ENCODE measurements around the gene CD55.
A peak's percentile ranks its signal among the peaks of the same experiment; 100 is the strongest.
"Not testable (repeated sequence)": the region's sequence is repeated elsewhere in the genome, so short reads cannot be mapped to it uniquely, and the experiment has no call there.

CD55 gene

DNA sequence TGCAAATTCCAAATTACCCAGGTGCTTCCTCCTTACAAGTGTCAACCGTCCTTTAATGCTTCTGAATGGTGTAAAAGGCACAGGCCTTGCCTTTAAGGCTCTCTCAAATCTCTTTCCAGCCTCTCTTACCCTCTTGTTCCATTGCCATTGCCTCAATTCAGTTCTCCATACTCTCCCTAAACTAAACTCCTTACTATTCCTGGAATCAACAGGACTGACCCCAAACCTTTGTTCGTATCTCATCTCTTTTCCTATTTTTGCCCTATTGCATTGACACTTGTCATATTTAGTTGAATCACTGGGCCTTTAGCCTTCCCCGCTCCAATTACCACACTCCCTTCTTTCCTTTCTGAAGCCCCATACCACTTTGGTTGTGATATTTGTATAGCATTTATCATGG, 3.9 kb upstream of the CD55 start:
- Histone ChIP-seq H3K27ac (no peak overlapping the region), H3K4me1 (no peaks in the 10 kb centered on the region)

DNA sequence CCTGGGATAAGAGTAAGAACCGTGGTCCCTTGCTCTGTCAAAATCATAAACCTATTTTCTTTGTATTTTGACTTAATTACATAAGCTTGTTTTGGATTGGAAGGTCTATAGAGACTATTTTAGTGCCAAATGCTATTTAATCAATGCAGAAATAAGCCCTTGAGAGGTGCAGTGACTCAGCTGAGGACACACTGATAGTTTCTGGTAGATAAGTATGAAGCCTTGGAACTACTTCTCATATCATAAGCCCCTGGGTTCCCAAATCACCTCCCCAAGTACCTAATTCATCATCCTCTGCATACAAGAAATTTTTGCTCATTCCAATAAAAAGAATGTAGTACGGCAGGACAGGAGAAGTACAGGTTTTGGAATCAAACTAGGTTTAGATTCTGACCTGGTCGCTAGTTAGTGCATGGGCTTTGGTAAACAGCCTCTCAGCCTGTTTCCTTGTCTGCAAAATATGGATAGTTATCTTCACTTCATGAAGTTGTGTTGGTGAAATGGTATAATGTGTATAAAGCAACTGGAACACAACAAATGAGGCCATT, 3.3 kb upstream of the CD55 start:
- no peak for TF ChIP-seq CTCF (IDR thresholded peaks at IDR 0.05)
- Histone ChIP-seq H3K9ac (no peak overlapping the region), H3K36me3 (ENCODE audit: control insufficient read depth, insufficient read depth, low read length) (no peaks in the 10 kb centered on the region), H3K4me2 (ENCODE audit: low read length) (no peak overlapping the region), H2AFZ (no peak overlapping the region), H3K4me1 (no peaks in the 10 kb centered on the region), H3K9me3 (ENCODE audit: control insufficient read depth, low read length) (no peaks in the 10 kb centered on the region), H3K27me3 (ENCODE audit: control insufficient read depth, insufficient read depth, low read length) (no peaks in the 10 kb centered on the region), H3K27ac (no peak overlapping the region), H3K4me3 (ENCODE audit: low read depth, low read length) (no peak overlapping the region), H3K79me2 (no peaks in the 10 kb centered on the region)

More for the DNA sequence above, 3.9 kb upstream of the CD55 start:
- no peaks in the 10 kb centered on the region for H3K79me2 ChIP-seq
- H2AFZ ChIP-seq, result no peak overlapping the region
- H3K4me3 ChIP-seq (ENCODE audit: low read depth, low read length), result no peak overlapping the region
- H3K4me2 ChIP-seq (ENCODE audit: low read length), result no peak overlapping the region
- TF ChIP-seq CTCF (IDR thresholded peaks at IDR 0.05), result no peak
- H3K36me3 ChIP-seq (ENCODE audit: control insufficient read depth, insufficient read depth, low read length), result no peaks in the 10 kb centered on the region
- no peak overlapping the region for H3K9ac ChIP-seq
- H3K9me3 ChIP-seq (ENCODE audit: control insufficient read depth, low read length), result no peaks in the 10 kb centered on the region
- H3K27me3 ChIP-seq (ENCODE audit: control insufficient read depth, insufficient read depth, low read length), result no peaks in the 10 kb centered on the region

DNA sequence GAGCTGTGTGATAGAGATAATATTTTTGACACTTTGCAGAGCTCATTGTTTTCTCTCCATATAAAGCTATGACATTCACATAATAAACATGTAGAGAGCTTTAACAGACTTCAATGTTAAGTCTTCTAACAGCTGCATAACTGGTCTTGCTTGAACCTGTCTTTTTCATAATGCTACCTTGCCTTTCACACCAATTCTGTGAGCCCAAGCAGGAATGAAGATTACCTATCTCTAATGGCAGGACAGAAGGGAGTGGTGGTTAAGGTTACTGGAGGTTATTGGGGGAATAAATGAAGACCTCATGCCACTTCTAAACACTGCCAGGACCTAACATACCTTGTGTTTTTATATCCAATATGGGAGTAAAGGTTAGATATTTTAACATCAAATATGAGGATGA, 2.3 kb upstream of the CD55 start:
- no peak overlapping the region for H3K4me3 ChIP-seq (ENCODE audit: low read depth, low read length)
- H3K79me2 ChIP-seq, result no peaks in the 10 kb centered on the region
- TF ChIP-seq CTCF (IDR thresholded peaks at IDR 0.05), result no peak
- H3K27me3 ChIP-seq (ENCODE audit: control insufficient read depth, insufficient read depth, low read length), result no peaks in the 10 kb centered on the region
- H2AFZ ChIP-seq, result no peak overlapping the region
- no peak overlapping the region for H3K4me2 ChIP-seq (ENCODE audit: low read length)
- H3K4me1 ChIP-seq, result no peaks in the 10 kb centered on the region
- no peak overlapping the region for H3K9ac ChIP-seq
- H3K36me3 ChIP-seq (ENCODE audit: control insufficient read depth, insufficient read depth, low read length), result no peaks in the 10 kb centered on the region
- no peak overlapping the region for H3K27ac ChIP-seq
- H3K9me3 ChIP-seq (ENCODE audit: control insufficient read depth, low read length), result no peaks in the 10 kb centered on the region

- not testable (repeated sequence) for H3K9me3 ChIP-seq (ENCODE audit: control insufficient read depth, low read length); H3K4me3 ChIP-seq (ENCODE audit: low read depth, low read length); H3K79me2 ChIP-seq; H3K4me2 ChIP-seq (ENCODE audit: low read length); H3K4me1 ChIP-seq; H3K9ac ChIP-seq; H3K36me3 ChIP-seq (ENCODE audit: control insufficient read depth, insufficient read depth, low read length); H3K27ac ChIP-seq; H2AFZ ChIP-seq; H3K27me3 ChIP-seq (ENCODE audit: control insufficient read depth, insufficient read depth, low read length)
Measured at GRCh38 chr1:207320105-207320504, 1.4 kb upstream of the CD55 start.

DNA sequence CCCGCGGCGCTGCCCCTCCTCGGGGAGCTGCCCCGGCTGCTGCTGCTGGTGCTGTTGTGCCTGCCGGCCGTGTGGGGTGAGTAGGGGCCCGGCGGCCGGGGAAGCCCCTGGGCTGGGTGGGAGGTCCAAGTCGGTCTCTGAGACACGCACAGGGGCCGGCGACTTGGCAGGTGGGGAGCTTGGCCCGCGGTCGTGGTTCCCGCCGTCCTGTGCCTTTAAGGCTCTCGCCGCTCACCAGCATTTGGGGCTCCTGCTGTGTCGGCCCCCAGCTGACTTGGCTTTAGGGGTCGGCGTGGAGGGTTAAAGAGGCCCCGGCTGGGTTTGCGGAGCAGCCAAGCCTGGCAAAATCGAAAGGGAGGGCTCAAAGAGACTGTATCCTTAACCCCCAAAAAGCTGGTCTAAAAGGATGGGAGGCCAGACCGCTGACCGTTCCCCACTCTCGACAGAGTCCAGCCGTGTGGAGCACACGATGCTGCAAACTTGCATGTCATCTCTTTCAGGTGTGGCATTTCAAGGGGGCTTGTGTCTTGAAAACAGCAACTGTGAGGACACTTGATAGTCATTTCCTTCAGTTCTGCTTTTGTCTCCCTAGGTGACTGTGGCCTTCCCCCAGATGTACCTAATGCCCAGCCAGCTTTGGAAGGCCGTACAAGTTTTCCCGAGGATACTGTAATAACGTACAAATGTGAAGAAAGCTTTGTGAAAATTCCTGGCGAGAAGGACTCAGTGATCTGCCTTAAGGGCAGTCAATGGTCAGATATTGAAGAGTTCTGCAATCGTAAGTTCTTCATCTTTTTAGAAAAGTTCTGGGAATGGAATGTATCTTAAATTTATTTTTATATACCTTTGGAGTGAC, 540 bp downstream of the CD55 start:
- TF ChIP-seq CTCF (IDR thresholded peaks at IDR 0.05), result no peak
- Histone ChIP-seq H2AFZ (peak overlapping the region; percentile 97), H3K4me1 (no peaks in the 10 kb centered on the region)

More for the DNA sequence above, 540 bp downstream of the CD55 start:
- H3K4me2 ChIP-seq (ENCODE audit: low read length), result peak overlapping the region; percentile 55
- H3K79me2 ChIP-seq, result no peaks in the 10 kb centered on the region
- H3K27me3 ChIP-seq (ENCODE audit: control insufficient read depth, insufficient read depth, low read length), result no peaks in the 10 kb centered on the region
- no peaks in the 10 kb centered on the region for H3K36me3 ChIP-seq (ENCODE audit: control insufficient read depth, insufficient read depth, low read length)
- peak overlapping the region; percentile 76 for H3K9ac ChIP-seq
- peak overlapping the region; percentile 84 for H3K27ac ChIP-seq
- H3K4me3 ChIP-seq (ENCODE audit: low read depth, low read length), result peak overlapping the region; percentile 85
- H3K9me3 ChIP-seq (ENCODE audit: control insufficient read depth, low read length), result no peaks in the 10 kb centered on the region

All from parathyroid adenoma (tissue), 2 donors.